Epithelial cell of esophagus (primary cell): Measurements from ENCODE around the gene THOC7.

Experiments used
- DNase-seq: peaks from one replicate; pipeline ENCODE4 v3.0.0; 2010; ENCODE audit warnings: low read depth
- H3K4me3 ChIP-seq: 2 replicates; pipeline ENCODE4 v1.5.1; 2011; ENCODE audit warnings: mild to moderate bottlenecking, low read length, control low read depth
- TF ChIP-seq, protein P1 (sequence below): IDR thresholded peaks from 2 replicates; pipeline ENCODE4 v1.5.1; 2011; ENCODE audit warnings: low read depth, mild to moderate bottlenecking, low read length, control low read depth, inconsistent platforms; ENCODE audit not compliant: insufficient read depth; ENCODE audit errors: missing control alignments

THOC7 gene

DNA sequence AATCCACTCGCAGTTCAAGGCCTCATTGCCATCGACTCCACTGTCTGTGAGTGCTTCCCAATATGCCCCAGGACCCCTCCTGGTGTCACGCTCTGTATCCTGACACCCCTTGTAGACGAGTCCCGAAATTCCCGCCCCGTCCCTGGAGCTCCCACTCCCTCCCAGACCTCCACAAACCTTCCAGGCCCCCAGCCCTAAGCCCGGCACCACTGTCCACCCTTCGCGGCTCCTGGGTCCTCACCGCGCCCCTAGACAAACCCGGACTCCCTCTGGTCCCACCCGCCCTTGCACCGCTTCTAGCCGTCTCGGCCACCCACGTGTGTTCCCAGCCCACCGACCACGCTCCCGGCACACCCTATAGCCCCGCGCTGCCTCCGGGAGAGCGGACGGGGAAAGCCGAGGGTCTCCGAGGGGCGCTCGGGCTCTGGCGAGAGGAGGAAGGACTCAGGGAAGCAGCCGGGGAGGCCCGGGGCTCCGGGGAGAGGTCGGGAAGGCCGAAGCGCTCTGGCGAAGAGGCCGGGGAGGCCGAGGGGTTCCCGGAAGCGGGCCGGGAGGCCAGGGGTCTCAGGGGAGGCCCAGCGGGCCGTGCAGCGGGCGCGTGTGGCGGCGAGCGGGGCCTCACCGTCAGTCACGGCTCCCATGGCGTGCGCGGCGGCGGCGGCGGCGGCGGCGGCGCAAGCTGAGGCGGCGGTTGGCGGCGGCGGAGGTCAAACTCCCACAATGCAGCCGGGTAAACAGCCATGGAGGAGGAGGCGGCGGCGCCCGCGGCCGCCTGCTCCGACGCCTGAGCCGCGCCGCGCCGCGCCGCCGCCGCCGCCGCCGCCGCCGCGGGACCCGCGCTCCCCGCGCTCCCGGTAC, at the start of gene THOC7, which contains the start of gene ATXN7:
THOC7 (minus strand) TSS at position 656 of the 858 bp plus-strand sequence; CDS start at position 641, 15 bp downstream.
ATXN7 (plus strand) TSS at position 718 of the 858 bp plus-strand sequence. CDS start 48,732 bp downstream, outside the sequence.
- TF ChIP-seq, protein P1, sequence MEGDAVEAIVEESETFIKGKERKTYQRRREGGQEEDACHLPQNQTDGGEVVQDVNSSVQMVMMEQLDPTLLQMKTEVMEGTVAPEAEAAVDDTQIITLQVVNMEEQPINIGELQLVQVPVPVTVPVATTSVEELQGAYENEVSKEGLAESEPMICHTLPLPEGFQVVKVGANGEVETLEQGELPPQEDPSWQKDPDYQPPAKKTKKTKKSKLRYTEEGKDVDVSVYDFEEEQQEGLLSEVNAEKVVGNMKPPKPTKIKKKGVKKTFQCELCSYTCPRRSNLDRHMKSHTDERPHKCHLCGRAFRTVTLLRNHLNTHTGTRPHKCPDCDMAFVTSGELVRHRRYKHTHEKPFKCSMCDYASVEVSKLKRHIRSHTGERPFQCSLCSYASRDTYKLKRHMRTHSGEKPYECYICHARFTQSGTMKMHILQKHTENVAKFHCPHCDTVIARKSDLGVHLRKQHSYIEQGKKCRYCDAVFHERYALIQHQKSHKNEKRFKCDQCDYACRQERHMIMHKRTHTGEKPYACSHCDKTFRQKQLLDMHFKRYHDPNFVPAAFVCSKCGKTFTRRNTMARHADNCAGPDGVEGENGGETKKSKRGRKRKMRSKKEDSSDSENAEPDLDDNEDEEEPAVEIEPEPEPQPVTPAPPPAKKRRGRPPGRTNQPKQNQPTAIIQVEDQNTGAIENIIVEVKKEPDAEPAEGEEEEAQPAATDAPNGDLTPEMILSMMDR: no peak
- peak; percentile 74 for DNase-seq
- peak within 1 kb of the TSS; percentile 70 for H3K4me3 ChIP-seq

DNA sequence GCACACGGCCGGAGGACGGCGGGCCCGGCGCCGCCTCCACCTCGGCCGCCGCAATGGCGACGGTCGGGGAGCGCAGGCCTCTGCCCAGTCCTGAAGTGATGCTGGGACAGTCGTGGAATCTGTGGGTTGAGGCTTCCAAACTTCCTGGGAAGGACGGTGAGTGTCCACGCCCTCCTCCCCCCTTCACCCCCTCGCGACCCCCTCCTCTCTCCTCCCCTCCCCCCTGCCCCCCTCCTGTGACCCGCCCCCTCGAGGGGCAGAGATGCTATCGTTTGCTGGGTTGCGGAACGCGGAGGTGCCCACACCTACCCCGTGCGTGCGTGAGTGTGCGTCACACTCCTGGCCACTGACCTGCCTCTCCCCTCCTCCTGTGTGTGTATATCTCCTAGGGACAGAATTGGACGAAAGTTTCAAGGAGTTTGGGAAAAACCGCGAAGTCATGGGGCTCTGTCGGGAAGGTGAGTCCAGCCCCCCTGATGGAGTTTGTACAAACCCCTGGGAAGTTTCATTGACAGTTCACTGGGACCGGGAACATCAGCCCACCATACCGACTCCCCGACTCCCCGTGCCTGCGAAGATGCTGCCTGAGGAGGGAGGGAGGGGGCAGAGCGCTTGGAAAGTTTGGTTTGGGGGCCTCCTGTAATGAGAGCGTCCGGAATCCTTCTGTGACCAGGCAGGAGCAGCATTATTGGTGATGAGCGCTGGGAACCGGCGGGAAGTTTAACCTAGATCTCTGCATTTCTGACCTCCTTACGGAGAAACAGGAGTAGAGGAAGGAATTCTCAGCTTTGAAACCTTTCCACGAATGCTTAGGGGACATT, 49.4 kb upstream of the THOC7 start:
- peak; percentile 61 for DNase-seq
- TF ChIP-seq, protein P1: no peak
- peak overlapping the region; percentile 54 for H3K4me3 ChIP-seq

DNA sequence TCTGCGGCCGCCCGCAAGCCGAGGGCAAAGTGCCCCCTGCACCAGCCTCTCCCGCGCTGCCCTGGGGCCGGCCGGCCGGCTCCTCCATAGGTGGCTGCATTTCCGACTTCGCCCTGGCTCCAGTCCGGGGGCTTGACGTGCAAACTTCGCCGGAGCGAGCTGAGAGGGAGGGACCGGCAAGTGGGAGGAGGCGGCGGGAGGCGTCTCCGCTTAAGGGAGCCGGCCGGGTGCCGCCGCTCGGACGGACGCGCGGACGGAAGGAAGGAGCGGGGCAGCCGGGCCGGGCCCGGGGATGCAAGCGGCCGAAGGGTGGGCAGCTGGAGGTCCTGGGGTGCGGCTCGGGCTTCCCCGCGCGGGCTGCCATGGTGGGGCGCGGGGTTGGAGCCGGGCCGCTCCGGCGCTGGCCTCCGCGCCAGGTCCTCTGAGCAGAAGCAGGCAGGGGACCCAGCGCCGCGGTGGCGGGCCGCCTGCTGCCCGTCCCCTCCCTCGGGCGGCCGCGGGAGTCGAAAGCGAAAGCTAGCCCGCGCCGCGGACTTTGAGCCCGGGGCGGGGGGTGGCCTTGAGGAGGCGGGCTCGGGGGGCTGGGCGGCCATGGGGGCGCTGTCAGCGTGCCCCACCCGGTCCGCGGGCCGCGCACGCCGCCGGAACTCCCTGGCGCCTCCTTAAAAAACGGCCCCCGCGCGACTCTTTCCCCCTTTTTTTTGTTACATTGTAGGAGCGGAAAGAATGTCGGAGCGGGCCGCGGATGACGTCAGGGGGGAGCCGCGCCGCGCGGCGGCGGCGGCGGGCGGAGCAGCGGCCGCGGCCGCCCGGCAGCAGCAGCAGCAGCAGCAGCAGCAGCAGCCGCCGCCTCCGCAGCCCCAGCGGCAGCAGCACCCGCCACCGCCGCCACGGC, 48.5 kb upstream of the THOC7 start, which contains the start of gene SCAANT1:
SCAANT1 (minus strand) TSS at position 511 of the 895 bp plus-strand sequence.
- peak within 1 kb of the TSS; percentile 61 for H3K4me3 ChIP-seq
- TF ChIP-seq, protein P1: no peak
- DNase-seq: peak; percentile 93

- TF ChIP-seq, protein P1: no peak
- peak overlapping the region; percentile 61 for H3K4me3 ChIP-seq
- no peak for DNase-seq
Measured at GRCh38 chr3:63911509-63911872, 47.9 kb upstream of the THOC7 start.

DNA sequence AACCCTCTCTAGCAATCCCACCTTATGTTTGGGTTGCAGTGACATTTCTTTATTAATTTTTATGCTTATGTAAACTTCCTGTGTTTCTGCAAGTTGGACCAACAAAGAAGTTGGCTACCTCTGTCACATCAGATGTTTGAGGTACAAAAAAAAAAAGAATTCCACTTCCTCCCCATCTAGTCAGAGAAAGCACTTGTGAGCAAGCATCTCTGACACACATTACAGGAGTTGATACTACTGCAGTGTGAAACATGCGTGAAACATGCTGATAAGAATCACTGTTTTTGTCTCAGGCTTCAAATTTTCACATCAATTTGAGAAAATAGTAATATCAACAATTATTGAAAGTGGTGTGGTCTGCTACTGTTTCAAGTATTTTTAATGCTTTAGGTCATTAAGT, 47.3 kb upstream of the THOC7 start:
- DNase-seq: peak; percentile 28
- no peak overlapping the region for H3K4me3 ChIP-seq
- TF ChIP-seq, protein P1: no peak

DNA sequence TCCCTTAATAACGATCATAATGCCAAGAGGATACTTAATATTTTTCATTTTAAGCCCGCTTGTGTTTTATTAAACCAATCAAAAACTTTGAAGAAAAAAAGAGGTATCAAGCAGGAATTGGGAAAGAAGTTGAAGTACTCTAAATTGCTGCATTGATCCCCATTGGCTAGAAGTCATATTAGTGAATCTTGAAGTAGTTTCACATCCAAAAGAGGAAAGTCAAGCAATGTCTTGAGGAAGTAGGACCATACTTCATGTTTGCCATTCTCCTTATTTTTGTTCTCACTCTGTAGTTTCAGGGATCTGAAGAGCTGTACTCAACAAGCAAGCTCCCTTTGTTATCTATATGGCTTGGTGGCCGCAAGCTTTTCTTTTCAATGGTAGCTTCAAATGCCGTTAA, 46.4 kb upstream of the THOC7 start:
- DNase-seq: no peak
- no peak overlapping the region for H3K4me3 ChIP-seq
- TF ChIP-seq, protein P1: no peak
